IMR-90 (cell line): ENCODE results near the gene MOSPD3. TPM values are rescaled to one million over a fixed set of nuclear protein-coding genes. Genes with fewer than 3 reads are reported as not detected.

Source experiments
- BHLHE40 ChIP-seq: fragments of 150-350 bp; IDR thresholded peaks from 2 replicates; pipeline ENCODE4 v1.6.1; 2016; ENCODE audit warnings: mild to moderate bottlenecking, low read depth, low read length
- SMC3 ChIP-seq: fragments of 150-350 bp; IDR thresholded peaks from 2 replicates; pipeline ENCODE4 v1.6.1; 2016; ENCODE audit warnings: low read depth, mild to moderate bottlenecking, antibody characterized with exemption, low read length, moderate library complexity
- polyA plus RNA-seq, 3 experiments: library from polyadenylated mRNA; depleted of rRNA; stranded (reverse); fragments of >200 nt; gene quantifications; 2 replicates each; pipeline ENCODE4 v1.2.3, GENCODE V29; 2012; ENCODE audit warnings: low replicate concordance in 1 of 3
- total RNA-seq: library from RNA; depleted of rRNA; stranded (reverse); fragments of >200 nt; gene quantifications from 2 replicates; pipeline ENCODE4 v1.2.3, GENCODE V29; 2012
- TF ChIP-seq, protein P1 (sequence below): conservative IDR thresholded peaks from 2 replicates; pipeline ENCODE4 v1.5.1; 2012; ENCODE audit warnings: mild to moderate bottlenecking, low read depth, low read length, improper control_type of control experiment

The MOSPD3 gene
- total and polyA plus RNA-seq, 2 of the 4 experiments (the other 2 are of a cell fraction): 2.3 to 30.0 TPM

DNA sequence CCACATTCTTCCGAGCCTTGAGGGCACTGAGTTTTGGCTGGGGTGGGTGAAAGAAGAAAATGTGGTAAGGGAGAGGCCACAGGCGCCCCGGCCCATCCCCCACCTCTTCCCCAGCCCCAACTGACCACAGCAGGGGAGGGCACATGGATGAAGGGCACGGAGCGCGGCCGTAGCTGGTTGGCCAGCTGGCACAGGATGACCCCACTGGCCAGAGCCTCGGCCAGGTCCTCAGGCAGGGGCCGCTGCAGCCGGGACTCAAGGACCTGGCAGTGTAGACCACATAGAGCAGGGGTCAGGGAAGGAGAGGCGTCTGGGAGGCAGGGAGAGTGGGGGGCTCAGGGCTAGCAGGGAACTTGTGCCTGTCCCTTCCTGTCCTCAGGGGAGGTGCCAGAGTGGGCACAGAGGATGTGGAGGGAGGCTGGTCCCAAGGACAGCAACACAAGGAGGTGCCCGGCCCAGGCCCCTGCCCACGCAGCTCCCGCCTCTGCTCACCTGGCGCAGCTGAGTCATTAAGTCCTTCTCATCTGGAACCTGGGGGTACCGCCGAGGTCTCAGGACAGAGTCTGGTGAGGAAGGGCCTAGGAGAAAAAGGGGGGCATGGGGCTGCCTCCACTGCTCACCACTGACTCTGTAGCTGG is 36.5 kb upstream of the MOSPD3 start (continued):
- TF ChIP-seq, protein P1, sequence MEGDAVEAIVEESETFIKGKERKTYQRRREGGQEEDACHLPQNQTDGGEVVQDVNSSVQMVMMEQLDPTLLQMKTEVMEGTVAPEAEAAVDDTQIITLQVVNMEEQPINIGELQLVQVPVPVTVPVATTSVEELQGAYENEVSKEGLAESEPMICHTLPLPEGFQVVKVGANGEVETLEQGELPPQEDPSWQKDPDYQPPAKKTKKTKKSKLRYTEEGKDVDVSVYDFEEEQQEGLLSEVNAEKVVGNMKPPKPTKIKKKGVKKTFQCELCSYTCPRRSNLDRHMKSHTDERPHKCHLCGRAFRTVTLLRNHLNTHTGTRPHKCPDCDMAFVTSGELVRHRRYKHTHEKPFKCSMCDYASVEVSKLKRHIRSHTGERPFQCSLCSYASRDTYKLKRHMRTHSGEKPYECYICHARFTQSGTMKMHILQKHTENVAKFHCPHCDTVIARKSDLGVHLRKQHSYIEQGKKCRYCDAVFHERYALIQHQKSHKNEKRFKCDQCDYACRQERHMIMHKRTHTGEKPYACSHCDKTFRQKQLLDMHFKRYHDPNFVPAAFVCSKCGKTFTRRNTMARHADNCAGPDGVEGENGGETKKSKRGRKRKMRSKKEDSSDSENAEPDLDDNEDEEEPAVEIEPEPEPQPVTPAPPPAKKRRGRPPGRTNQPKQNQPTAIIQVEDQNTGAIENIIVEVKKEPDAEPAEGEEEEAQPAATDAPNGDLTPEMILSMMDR: no peak
- TF ChIP-seq SMC3 (no peak), BHLHE40 (no peak)
